Activated T-cell treated with anti-CD3 and anti-CD28 coated beads, Interleukin-2, amount 50 U/mL, for 72 hours (primary cell): ENCODE results near the gene HDAC7. TPM values are rescaled to one million over a fixed set of nuclear protein-coding genes. Genes with fewer than 3 reads are reported as not detected.
A peak's percentile ranks its signal among the peaks of the same experiment; 100 is the strongest.
"Not testable (repeated sequence)": the region's sequence is repeated elsewhere in the genome, so short reads cannot be mapped to it uniquely, and the experiment has no call there.

ENCODE experiments used
- ATAC-seq, 2 donors: fragments of 150-1000 bp; cut with Tn5 transposase; replicated peaks in 1 of 2; 2 replicates each; pipeline ENCODE4 v1.10.0; 2021; ENCODE audit warnings: moderate library complexity in 2 of 2, mild to moderate bottlenecking in 1 of 2
- DNase-seq, 2 donors: peaks; one replicate each; pipeline ENCODE4 v3.0.0; 2021 to 2022; ENCODE audit warnings: mixed read lengths in 1 of 2
- H3K27ac Mint-ChIP-seq: one replicate; pipeline ENCODE4 v1.8.0; 2022; ENCODE audit warnings: mild to moderate bottlenecking, moderate library complexity, mixed read lengths
- H3K27me3 Mint-ChIP-seq: one replicate; pipeline ENCODE4 v1.8.0; 2022; ENCODE audit warnings: low read depth, mixed read lengths
- H3K36me3 Mint-ChIP-seq, 2 donors: one replicate each; pipeline ENCODE4 v1.8.0; 2022; ENCODE audit warnings: mixed read lengths in 2 of 2, mild to moderate bottlenecking in 1 of 2; ENCODE audit not compliant: insufficient read depth in 2 of 2
- H3K4me1 Mint-ChIP-seq: one replicate; pipeline ENCODE4 v1.8.0; 2022; ENCODE audit warnings: low read depth, mixed read lengths
- H3K4me3 Mint-ChIP-seq, 2 donors: one replicate each; pipeline ENCODE4 v1.8.0; 2022; ENCODE audit warnings: mild to moderate bottlenecking in 2 of 2, mixed read lengths in 2 of 2, moderate library complexity in 2 of 2
- H3K9me3 Mint-ChIP-seq, 2 donors: one replicate each; pipeline ENCODE4 v1.8.0; 2022; ENCODE audit warnings: mixed read lengths in 2 of 2
- total RNA-seq, 2 donors: library from RNA; stranded (reverse); gene quantifications; one replicate each; pipeline ENCODE4 v1.2.3, GENCODE V29; 2022

The HDAC7 gene
- total RNA-seq, 2 donors from 2014 or later: 288 to 350 TPM

DNA sequence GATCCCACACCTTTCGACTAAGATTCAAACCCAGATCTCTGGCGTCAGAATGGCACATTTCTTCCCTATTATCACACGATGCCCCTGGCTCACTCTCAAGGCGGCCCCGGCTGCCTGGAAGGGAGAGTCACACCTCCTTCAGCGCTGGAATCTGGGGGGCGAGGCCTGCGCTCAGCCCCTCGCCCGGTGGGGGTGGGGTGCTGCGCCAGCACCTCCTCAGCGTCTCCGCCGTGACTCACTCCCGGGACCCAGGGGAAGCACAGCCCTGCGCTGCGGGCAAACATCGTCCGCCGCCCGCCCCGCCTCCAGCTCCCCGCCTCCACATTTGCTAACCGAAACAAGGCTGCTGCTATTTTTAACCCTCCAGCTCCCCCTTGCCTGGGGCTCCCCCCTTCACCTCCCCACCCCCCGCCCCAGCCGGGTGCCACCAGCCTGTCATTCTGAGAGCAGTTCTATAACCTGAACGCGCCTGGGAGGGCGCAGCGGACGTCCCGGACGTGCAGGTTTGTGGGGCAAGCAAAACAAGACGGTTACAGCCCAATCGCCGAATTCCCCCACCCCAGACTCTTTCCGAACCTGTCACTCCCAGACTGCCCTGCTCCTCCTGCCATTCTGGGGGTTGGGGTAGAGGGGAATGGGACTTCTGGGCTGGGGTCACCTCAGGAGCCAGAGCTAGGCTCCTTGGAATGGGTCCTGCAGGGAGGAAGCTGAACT lies 6.7 kb downstream of the HDAC7 start:
- peaks cover 3% of the 10 kb centered on the region in 2 donors for H3K9me3 Mint-ChIP-seq

DNA sequence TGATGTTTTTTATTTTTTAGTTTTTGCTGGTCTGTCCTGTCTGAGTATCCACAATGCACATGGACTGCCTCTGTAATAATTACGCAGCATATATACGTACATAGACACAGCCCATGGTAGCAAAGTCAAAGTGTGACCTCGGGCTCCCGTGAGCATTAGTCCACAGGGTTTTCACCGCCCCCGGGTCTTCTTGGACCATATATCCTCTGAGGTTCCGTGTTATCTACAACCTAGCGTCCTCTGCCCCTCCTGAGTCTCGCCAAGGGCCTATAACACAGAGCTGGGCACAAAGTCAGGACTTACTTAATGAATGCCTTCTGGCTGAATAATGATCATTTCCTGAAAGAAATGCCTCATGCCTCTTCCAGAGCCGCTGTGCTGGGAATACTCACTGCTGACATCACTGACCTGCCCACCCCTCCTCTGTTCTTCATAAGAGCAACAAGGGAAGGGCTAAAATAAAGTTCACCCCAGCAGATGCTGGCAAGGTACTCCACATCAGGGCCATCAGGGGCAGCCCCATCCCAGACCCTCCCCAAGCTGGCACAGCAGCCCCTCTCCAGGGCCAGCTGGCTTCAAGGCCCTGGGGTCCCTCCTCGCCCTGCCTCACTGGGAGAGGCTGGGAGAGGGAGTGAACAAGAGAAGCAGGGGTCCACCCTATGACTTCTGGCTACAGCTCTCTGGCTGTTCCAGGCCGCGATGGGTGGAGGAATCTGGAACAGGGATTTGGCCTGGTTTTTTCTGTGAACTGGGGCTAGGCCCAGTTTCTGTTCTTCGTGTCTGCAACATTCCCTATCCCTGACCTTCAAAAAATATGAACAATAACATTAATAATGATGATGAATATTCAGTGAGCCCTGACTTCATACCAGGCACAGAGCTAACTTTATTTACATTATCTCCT lies 7.9 kb downstream of the HDAC7 start:
- ATAC-seq (no peak), DNase-seq (no peak)
- Mint-ChIP-seq H3K4me1 (peaks cover 97% of the 10 kb centered on the region), H3K27me3 (no peaks in the 10 kb centered on the region), H3K9me3 (peaks cover 3% of the 10 kb centered on the region in 2 donors), H3K4me3 (peak overlapping the region; percentile 88 to 91), H3K36me3 (peaks cover 10 to 24% of the 10 kb centered on the region in 2 donors), H3K27ac (peak overlapping the region; percentile 100)

More for the DNA sequence above, 6.7 kb downstream of the HDAC7 start:
- DNase-seq (peak; percentile 94 to 95), ATAC-seq (peak; percentile 72 to 78)
- H3K4me1 Mint-ChIP-seq: peaks cover 96% of the 10 kb centered on the region
- H3K36me3 Mint-ChIP-seq: peaks cover 16 to 31% of the 10 kb centered on the region in 2 donors
- no peaks in the 10 kb centered on the region for H3K27me3 Mint-ChIP-seq
- peak overlapping the region; percentile 88 to 91 for H3K4me3 Mint-ChIP-seq
- H3K27ac Mint-ChIP-seq: peak overlapping the region; percentile 95

DNA sequence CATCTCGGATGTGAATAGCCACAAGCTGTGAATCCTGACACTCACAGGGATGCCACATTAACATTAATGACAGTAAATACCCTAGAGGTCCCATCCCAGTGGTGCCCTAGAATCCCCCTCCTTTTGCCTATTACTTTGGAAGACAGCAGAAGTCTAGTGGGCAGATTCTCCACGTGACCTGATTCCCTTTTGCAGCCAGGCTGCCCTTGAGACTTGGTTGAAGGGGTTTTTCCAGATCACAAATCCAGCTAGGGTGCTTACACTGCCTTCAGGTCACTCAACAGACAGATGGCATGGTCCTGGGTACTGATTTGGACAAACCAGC lies 8.7 kb downstream of the HDAC7 start:
- H3K27ac Mint-ChIP-seq: peak overlapping the region; percentile 100
- DNase-seq (no peak), ATAC-seq (no peak)
- peaks cover 97% of the 10 kb centered on the region for H3K4me1 Mint-ChIP-seq
- no peaks in the 10 kb centered on the region for H3K27me3 Mint-ChIP-seq
- H3K36me3 Mint-ChIP-seq: peaks cover 7 to 24% of the 10 kb centered on the region in 2 donors
- peaks cover 3% of the 10 kb centered on the region in 2 donors for H3K9me3 Mint-ChIP-seq
- peak overlapping the region; percentile 88 to 91 for H3K4me3 Mint-ChIP-seq

DNA sequence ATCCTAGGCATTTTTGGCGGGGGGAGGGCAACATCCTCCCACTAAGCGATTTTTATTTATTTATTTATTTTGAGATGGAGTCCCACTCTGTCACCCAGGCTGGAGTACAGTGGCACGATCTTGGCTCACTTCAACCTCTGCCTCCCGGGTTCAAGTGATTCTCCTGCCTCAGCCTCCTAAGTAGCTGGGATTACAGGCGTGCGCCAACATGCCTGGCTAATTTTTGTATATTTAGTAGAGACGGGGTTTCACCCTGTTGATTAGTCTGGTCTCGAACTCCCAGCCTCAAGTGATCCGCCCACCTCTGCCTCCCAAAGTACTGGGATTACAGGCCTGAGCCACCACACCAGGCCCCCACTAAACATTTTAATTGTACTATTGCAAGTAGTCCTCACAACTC lies 10.2 kb downstream of the HDAC7 start:
- peaks cover 3 to 22% of the 10 kb centered on the region in 2 donors for H3K36me3 Mint-ChIP-seq
- peaks cover 97% of the 10 kb centered on the region for H3K4me1 Mint-ChIP-seq
- ATAC-seq, H3K9me3 Mint-ChIP-seq, DNase-seq, H3K27me3 Mint-ChIP-seq: not testable (repeated sequence)
- peak overlapping the region; percentile 100 for H3K27ac Mint-ChIP-seq
- H3K4me3 Mint-ChIP-seq: peak overlapping the region; percentile 88 to 91

DNA sequence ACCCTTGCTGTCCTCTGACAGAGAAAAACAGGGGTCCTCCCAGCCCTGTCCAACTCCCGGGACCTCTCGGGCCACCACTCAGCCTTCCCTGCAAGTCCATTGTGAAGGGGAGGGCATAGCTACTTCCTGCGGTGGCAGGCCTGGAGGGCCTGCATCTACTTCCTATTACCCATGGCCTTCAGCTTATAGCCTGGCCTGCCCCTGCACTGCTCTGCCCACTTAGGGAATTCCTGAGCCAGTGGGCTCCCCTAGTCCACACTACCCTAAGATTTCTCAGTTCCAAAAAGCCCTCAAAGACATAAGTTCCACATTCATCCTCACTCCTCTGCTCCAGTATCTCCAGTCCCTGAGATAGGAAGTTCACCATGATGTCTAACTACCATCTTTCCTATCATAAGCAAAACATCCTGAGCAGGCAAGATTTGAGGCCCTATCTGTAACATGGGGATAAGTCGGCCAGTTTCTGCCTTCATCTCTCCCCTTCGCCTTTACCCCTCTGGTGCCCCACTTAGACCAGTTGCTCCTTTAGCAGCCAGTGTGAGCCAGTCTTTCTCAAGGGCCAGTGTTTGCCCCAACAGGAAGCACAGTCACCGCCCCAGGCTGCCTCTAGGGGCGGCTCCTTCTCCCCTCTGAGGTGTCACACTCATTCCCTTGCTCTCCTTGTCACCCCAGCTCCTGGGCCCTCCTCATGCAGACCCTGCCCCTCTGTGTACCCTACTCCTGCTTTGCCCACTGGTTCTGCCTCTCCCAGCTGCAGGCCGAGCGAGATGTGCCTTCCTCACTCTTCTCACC lies 10.9 kb downstream of the HDAC7 start:
- Mint-ChIP-seq H3K9me3 (no peaks in the 10 kb centered on the region), H3K4me3 (peak overlapping the region; percentile 81 to 86), H3K4me1 (peaks cover 97% of the 10 kb centered on the region), H3K27ac (peak overlapping the region; percentile 94), H3K36me3 (peaks cover 1 to 19% of the 10 kb centered on the region in 2 donors), H3K27me3 (no peaks in the 10 kb centered on the region)
- peak; percentile 40 to 54 for ATAC-seq
- DNase-seq: peak; percentile 76 to 78

DNA sequence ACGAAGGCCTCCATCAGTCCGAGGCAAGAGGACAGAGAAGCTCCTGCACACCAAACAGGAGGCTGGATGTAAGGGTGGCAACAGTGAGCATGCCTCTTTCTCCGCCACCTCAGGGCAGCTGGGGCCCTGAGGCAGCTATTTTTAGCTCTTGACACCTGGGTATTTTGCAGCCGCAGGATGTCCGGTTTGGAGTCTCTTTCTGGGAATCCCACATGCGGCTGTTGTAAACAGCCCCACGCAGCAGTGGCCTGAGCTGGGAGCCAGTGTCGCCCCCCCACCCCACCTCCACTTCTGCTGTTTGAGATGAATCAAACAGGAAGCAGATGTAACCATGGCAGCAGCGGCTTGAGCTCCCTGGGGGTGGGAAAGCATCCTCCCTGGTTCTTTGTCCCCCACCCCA lies 11.7 kb downstream of the HDAC7 start:
- Mint-ChIP-seq H3K9me3 (no peaks in the 10 kb centered on the region), H3K4me3 (peak overlapping the region; percentile 81 to 86), H3K27ac (peak overlapping the region; percentile 94), H3K4me1 (peaks cover 97% of the 10 kb centered on the region), H3K36me3 (peaks cover 1 to 21% of the 10 kb centered on the region in 2 donors), H3K27me3 (no peaks in the 10 kb centered on the region)
- DNase-seq (peak; percentile 79 to 85), ATAC-seq (peak; percentile 34 to 54)

DNA sequence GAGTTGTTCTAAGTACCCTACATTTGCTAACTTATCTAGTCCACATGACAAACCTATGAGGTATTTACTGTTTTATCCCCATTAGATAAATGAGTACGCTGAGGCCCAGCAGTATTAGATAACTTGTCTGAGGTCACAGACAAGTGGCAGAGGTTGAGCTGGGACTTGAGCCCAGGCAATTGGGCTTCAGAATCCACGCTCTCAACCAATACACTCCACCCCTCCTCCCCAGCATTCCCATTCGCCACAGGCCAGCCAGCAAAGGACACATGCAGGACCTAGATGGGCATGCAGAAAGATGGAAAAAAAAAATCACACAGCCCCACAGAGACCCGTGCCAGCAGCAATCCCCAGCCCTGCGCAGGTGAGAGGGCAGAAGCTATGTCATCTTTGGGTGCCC lies 12.4 kb downstream of the HDAC7 start:
- DNase-seq (no peak), ATAC-seq (no peak)
- H3K36me3 Mint-ChIP-seq: peaks cover 2 to 22% of the 10 kb centered on the region in 2 donors

DNA sequence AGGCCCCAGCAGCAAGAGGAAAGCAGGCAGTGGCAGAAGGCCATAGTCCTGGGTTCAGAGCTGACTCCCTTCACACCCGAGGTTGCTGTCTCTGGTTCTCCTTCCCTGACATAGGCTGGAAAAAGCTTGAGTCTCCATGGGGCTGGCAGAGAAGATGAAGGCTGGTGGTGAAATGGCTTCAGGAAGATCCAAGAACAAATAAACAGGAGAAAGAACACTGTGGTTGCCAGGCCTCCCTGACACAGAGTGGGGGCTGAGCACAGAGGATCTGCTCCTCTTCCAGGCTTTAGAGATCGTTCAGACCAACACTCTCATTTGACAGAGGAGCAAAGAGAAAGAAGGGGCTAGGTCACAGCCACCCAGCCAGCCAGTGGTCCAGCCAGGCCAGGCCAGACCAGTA lies 14.3 kb downstream of the HDAC7 start:
- H3K27me3 Mint-ChIP-seq: no peaks in the 10 kb centered on the region
- H3K4me3 Mint-ChIP-seq: peak overlapping the region; percentile 67 to 81

More for the DNA sequence above, 12.4 kb downstream of the HDAC7 start:
- H3K4me1 Mint-ChIP-seq: peaks cover 100% of the 10 kb centered on the region
- peak overlapping the region; percentile 94 for H3K27ac Mint-ChIP-seq
- H3K27me3 Mint-ChIP-seq: no peaks in the 10 kb centered on the region
- peak overlapping the region; percentile 81 to 86 for H3K4me3 Mint-ChIP-seq
- H3K9me3 Mint-ChIP-seq: no peaks in the 10 kb centered on the region

DNA sequence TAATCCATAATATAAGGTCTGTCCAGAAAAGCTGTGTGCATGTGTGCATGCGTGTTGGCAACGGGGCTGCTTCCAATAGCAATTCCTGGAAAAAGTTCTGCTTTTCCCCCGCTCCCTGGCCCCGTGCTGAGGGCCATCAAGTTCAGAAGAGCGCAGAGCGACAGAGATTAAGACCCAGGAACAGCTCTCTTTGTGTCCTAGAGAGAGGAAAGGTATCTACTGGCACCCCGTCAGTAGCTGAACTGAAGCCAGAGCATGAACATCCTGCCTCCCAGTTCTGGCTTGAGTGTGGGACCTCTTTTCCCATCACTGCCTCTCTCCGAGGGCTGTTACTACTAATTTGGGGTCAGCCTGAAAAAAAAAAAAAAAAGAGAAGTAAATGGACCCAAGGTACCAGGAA lies 15.5 kb downstream of the HDAC7 start:
- DNase-seq: no peak
- peak overlapping the region; percentile 94 for H3K27ac Mint-ChIP-seq
- H3K4me3 Mint-ChIP-seq: peak overlapping the region; percentile 67 to 81
- no peaks in the 10 kb centered on the region for H3K9me3 Mint-ChIP-seq
- no peak for ATAC-seq
- no peaks in the 10 kb centered on the region for H3K27me3 Mint-ChIP-seq
- peaks cover 6 to 22% of the 10 kb centered on the region in 2 donors for H3K36me3 Mint-ChIP-seq
- H3K4me1 Mint-ChIP-seq: peaks cover 90% of the 10 kb centered on the region

More for the DNA sequence above, 14.3 kb downstream of the HDAC7 start:
- Mint-ChIP-seq H3K36me3 (peaks cover 6 to 23% of the 10 kb centered on the region in 2 donors), H3K9me3 (no peaks in the 10 kb centered on the region), H3K4me1 (peaks cover 97% of the 10 kb centered on the region), H3K27ac (peak overlapping the region; percentile 94)
- ATAC-seq (no peak), DNase-seq (no peak)

DNA sequence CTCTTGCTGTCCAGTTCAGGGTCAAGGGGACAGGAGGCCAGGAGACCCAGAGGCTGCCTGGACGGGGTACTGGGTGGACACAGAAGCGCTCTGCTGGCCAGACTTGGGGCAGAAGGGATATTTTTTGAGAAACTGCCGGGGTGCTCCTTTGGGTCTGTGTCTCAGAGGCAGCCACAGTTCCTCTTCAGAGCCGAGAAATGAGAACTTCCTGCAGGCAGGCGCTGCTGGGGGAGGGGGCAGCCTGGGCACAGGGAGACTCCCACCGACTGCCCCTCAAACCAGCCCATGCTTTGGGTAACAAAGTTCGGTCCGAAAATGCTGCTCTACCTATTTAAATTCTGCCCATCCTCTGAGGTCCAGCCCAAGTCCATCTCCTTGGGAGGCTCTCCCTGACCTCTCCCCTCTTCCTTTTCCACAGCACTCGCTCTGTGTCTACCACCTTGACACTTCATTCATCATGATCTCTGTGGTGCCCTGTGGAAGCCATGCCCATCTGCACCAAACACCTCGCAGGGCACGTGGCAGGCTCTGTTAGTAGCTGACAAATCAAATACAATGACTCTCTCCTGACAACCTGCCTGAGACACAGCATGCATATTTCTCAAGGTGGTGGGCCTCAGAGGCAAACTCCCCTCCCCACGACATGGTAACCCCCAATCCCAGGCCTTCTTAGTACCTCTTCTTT lies 16.4 kb downstream of the HDAC7 start:
- H3K27ac Mint-ChIP-seq: peak overlapping the region; percentile 92
- no peaks in the 10 kb centered on the region for H3K9me3 Mint-ChIP-seq
- DNase-seq: no peak
- peaks cover 86% of the 10 kb centered on the region for H3K4me1 Mint-ChIP-seq
- no peaks in the 10 kb centered on the region for H3K27me3 Mint-ChIP-seq
- peaks cover 6 to 23% of the 10 kb centered on the region in 2 donors for H3K36me3 Mint-ChIP-seq
- peak overlapping the region; percentile 35 to 81 for H3K4me3 Mint-ChIP-seq
- ATAC-seq: no peak

DNA sequence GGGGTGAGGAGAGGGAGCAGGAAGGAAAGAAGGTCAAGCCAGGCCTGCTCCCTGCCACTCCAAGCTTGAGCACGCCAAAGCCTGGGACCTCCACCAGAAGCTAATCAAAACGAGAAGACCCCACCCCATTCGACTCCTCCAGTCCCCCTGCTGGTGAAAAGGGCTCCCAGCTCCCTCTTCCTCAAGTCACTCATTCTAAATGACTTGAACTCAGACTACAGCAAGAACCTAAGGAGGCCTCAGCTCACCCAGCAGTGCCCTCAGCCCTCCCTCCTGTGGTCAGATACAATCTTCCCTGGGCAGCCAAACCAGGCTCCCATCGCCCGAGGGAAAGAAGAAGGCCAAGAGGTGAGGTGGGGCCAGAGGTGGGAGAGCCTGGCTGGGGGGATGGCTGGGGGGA lies 17.4 kb downstream of the HDAC7 start:
- H3K36me3 Mint-ChIP-seq: peaks cover 8 to 30% of the 10 kb centered on the region in 2 donors

DNA sequence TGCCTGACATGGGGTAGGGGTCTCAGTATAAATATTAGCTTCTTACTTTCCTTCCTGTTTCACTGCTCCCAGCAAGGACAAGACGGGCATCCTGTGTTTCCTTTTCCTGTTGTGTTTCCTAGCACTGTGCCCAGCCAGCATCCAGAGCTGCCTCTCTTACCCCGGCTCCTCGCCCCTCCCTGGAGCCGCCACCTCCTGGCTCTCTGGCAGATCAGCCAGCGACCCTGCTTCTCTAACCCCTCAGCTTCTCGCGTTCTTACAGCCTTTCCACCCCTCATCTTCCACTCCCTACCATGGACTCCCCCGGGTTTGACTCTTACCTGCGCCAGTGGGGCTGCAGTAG lies 17.8 kb downstream of the HDAC7 start:
- Mint-ChIP-seq H3K4me3 (peak overlapping the region in 1 of 2 donors; percentile 54), H3K27me3 (no peaks in the 10 kb centered on the region), H3K36me3 (peaks cover 6 to 32% of the 10 kb centered on the region in 2 donors), H3K27ac (peak overlapping the region; percentile 90), H3K9me3 (no peaks in the 10 kb centered on the region), H3K4me1 (peaks cover 72% of the 10 kb centered on the region)
- ATAC-seq (no peak), DNase-seq (no peak)

More for the DNA sequence above, 17.4 kb downstream of the HDAC7 start:
- ATAC-seq: peak; percentile 25 to 27
- Mint-ChIP-seq H3K27me3 (no peaks in the 10 kb centered on the region), H3K27ac (peak overlapping the region; percentile 92), H3K4me1 (peaks cover 77% of the 10 kb centered on the region), H3K4me3 (peak overlapping the region; percentile 35 to 54), H3K9me3 (no peaks in the 10 kb centered on the region)
- no peak for DNase-seq
